ENCODE data around the gene EFHB.
"Not testable (repeated sequence)": the region's sequence is repeated elsewhere in the genome, so short reads cannot be mapped to it uniquely, and the experiment has no call there.

EFHB gene, protein sequence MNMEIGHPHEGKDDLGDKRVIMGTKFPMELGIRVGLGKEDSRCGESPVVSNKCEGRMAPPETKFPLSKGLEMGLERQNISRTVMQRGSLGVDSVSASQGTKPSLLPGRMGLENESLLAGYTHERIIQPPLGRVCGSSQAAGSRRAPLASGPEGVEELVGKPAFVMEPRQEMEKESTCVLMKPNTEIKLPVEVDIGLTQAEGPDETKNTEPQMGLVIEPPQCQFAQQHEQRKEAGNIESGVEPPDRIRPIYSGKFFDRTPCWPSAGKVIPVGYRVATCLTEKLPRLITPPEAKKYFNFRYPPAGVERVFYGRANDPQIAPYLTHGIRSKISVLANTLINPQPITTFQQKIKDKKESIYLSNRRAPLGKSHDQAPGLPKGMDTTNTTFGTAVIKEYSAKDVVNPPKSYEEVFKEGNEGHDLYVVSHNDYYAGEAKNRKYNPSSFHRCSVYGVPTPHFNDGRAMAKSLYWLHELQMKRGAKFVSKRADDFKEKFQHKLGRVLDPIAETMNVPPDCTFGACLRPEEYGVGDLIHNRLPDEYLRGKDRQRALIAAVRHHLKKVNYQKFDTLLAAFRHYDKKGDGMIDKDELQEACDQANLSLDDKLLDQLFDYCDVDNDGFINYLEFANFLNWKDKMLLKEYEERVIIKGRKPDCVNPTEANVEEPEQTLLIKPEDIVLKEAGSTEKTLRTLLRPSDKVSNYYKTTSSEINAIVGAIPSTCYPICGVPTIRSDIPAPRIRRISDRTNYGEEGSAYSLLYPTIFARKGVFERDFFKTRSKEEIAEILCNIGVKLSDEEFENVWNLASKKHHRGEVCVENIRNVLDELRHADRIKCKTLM

DNA sequence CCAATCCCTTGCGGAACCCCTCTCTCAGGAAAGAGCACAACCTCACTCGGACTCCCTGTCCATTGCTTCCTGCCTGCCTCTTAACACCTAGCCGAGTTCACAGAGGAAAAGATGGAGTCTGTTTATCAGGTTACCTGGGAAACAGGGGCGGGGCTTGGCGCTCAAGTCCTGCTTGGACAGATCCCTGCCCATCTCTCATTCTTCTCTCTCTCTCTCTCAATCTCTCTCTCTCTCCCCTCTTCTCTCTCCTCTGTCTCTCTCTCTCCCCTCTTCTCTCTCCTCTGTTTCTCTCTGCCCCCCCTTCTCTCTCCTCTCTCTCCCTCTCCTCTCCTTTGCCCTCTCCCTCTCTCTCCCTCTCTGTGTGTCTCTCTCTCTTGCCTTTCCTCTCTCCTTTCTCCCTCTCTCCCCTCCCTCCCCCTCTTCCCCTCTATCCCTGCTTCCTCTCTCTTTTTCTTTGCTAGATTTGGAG, at the start of gene EFHB:
Gene EFHB (minus strand): TSS at position 120 of the 469 bp plus-strand sequence. CDS start 199 bp downstream, outside the sequence.
- no peak for DNase-seq

DNA sequence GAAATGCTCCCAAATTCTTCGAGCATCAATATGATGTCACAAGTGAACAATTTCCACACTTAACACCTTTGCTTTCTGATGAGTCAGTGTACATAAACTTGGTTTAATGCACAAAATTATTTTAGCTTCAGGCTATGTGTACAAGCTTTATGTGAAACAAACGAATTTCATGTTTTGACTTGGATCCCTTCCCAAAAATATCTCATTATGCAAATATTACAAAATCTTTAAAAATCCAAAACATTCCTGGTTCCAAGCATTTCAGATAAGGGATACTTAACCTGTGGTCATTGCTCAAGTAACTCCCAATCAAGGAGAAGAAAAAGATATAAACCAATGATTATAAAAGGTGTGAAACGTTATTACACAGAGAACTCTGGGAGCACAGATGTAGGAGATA, 38.0 kb upstream of the EFHB start:
- no peak for DNase-seq

DNA sequence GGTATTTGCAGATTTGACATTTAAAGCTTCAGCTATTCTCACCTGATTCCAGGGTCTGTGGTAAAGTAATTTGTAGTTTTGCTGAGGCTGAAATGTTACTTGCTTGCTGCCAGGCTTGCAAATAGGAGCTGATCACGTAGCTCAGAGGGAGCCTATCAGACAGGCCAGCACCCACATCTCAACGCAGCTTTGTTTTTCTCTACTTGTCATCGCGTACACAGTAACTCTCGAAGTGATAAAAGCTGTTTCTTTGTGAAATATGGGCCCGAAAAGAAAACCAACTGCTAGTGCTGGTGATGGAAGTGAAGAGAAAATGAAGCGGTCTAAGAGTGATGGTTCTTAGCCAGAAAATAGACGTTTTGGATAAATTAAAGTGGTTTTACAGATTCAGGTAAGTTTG, 36.3 kb upstream of the EFHB start:
- DNase-seq = no peak

DNA sequence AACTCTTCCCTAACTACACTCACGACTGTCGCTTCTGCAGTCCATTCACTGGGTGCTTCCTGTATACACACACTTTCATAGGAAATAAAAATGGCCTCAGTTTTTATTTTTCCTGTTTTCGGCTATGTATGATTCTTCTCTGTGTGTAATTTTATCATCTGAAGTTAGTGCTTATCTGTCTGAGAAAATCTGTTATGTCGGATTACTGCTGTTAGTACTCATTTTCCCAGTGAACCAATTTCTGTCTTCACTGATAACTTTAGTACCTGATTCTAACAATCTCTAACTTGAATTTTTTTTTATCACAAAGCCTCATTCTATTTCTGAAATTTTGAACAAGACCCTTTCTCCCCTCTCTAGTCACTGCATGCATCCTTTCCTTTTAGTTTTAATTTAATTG, 33.8 kb upstream of the EFHB start:
- DNase-seq = no peak

DNA sequence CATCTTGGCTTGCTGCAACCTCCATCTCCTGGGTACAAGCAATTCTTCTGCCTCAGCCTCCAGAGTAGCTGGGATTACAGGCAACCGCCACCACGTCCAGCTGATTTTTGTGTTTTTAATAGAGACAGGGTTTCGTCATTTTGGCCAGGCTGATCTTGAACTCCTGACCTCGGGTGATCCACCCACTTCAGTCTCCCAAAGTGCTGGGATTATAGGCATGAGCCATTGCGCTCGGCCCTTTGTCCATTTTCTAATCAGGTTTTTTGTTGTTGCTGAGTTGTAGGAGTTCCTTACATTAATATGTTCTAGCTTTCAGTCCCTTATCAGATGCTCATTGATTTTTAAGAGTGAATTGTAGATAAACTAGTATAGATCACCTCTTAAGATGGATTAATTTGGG, 33.2 kb upstream of the EFHB start:
- no peak for DNase-seq

DNA sequence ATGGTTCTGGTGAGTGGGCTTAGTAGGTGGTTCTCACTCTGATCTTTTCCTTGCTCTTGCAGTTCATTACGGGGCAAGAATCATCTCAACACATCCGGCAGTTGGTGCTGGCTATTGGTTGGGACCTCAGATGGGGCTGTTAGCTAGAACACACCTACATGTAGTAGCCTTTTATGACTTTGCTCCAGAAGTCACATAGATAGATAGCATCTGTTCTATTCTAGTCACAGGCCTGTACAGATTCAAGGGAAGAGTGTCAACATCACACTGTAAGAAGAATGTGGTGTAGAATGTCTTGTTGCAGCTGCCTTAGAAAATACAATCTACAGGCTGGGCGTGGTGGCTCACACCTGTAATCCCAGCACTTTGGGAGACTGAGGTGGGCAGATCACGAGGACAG, 27.9 kb upstream of the EFHB start:
- DNase-seq = no peak

DNA sequence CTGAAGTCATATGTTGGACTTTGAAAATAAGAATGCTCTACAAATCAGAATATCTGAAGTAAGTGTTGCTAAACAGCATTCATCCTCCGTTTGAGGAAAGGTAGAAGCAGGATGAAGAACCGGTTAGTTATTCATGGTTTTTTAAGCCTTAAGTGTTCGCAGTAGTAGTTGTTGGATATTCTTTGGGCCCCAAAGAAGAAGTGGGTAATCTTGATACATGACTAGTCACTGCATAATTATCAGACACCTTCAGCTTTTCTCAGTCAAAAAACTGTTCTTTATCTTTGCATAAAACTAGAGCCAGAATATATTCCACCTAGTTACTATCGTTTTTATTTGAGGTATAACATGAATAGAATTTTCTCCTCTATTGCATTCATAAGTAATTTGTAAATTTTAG, 26.7 kb upstream of the EFHB start:
- DNase-seq = no peak

DNA sequence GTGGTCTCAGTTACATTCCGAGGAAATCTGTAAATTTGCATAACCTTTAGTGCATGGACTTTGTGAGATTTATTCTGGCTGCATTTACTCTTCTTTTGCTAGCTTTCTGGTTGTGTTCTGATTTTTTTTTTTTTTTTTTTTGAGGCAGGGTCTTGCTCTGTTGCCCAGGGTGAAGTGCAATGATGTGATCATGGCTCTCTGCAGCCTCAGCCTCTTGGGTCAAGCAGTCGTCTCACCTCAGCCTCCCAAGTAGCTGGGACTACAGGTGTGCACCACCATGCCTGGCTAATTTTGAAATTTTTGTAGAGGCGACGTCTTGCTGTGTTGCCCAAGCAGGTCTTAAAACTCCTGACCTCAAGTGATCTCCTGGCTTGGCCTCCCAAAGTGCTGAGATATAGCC, 25.5 kb upstream of the EFHB start:
- no peak for DNase-seq

DNA sequence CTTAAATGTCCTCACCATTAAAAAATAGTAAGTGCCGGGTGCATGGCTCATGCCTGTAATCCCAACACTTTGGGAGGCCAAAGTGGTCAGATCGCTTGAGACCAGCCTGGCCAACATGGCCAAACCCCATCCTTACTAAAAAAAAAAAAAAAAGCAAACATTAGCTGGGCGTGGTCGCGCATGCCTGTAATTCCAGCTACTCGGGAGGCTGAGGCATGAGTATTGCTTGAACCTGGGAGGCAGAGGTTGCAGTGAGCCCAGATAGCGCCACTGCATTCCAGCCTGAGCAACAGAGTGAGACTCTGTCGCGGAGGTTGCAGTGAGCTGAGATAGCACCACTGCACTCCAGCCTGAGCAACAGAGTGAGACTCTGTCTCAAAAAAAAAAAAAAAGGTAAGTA, 23.3 kb upstream of the EFHB start:
- DNase-seq = not testable (repeated sequence)

DNA sequence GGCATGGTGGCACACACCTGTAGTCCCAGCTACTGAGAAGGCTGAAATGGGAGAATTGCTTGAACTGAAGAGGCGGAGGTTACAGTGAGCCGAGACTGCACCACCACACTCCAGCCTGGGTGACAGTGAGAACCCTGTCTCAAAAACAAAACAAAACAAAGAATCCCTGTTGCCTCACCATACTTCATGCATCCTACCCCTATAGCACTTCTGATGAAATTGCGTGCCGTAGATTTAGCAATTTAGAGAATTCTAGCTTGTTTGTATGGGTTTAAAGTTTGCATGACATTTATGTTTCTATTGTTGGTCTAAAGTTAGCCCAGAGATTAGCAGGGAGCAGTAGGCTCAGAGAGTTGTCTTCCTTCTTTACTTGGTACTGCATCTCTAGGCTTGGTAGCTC, 20.7 kb upstream of the EFHB start:
- no peak for DNase-seq

DNA sequence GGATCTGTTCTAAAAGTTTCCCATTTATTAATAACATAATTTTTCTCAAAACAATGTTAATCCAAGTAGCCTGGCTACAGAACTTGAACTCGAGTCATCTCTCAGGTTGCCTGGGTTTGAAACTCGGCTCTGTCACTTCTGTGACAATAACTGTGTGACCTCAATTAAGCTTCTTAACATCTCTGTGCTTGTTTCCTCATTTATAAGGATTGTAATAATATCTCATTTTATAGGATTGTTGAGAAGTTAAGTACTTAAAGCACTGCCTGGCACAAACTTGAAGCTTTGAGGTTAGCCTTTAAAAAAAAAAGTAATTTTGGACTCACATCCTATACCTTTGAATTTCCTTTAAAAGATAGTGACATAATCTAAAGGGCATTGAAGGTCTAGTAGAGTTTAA, 16.3 kb upstream of the EFHB start:
- no peak for DNase-seq

DNA sequence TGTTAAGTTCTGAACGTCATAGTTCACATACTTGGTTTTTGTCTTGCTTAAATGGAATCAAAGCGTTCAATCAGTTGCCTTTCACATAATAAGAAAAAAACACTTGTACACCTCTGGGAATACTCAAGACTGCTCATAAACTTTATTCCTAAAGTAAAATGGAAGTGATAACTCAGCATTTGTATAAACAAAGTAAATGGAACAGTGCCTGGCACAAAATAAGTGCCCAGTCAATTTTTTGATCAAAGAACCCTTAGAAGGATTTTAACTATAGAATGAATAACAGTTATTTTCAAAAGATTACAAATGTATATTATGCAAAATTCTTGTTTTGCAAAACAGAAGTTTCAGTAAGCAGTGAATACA, 14.2 kb upstream of the EFHB start:
- no peak for DNase-seq

DNA sequence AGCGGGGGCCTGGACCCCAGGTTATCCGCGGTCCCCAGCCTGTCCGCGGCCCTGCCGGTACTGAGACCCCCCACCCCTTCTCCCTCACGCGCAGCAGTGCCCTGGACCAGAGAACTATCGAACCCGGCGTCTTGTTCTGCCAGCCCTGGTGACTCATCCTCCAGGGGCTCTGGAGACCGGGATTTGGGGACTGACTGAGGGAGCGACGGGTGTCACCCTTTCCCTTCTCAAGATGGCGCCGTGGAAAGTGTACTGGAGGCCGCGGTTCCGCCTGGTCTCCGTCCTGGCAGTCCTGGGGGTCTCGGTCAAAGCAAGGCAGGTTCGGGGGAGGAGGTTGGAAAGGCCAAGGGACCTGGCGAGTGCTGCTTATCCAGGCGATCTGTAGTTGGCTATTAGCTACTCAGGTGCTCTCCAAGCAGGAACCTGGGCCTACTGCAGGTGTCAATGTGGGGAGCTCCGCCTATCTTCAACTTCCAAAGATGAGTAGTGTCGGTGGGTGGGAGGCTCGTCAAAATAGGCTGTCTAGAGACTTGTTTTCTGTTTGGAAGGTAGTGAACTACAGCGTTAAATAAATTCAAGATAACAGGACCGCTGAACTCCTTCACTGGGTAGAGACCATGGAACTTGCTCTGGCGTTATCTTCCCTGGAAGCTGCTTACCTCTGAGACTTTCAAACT, 13.7 kb upstream of the EFHB start:
- no peak for DNase-seq

DNA sequence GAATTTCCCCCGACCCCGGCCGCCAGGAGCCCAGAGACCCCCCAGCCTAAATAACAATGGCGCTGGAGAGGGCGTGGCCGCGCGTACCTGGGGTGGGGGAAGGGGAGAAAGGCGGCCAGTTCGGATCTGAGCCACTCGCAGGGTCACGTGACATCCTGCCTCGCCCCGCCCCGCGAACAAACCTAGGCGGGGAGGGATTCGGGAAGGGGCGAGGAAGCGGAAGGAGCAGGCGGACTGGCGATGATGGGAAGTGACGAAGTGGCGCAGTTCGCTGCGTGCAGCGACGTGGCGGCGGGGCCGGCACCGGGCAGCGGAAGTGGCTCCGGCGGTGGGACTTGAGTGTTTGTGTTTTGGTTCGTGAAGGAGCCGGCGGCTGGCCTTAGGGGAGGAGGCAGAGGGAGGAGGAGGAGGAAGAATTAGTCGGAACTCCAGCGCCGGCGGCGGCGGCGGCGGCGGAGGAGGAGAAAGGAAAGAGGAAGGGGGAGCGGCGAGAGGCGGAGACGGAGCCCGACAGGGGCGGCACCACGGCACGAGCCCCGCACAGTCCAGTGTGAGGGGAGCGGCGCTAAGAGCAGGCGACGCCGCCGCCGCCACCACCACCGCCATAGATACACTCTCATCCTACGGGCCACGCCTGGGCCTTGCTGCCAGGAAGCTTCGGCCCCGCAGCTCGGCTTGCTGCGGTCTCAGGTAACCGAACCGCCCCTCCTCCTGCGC, 13.0 kb upstream of the EFHB start, which contains the start of gene RAB5A:
Gene RAB5A (plus strand): TSS at position 266 of the 717 bp plus-strand sequence. CDS start 3,802 bp downstream, outside the sequence.
- peak; percentile 81 for DNase-seq

DNA sequence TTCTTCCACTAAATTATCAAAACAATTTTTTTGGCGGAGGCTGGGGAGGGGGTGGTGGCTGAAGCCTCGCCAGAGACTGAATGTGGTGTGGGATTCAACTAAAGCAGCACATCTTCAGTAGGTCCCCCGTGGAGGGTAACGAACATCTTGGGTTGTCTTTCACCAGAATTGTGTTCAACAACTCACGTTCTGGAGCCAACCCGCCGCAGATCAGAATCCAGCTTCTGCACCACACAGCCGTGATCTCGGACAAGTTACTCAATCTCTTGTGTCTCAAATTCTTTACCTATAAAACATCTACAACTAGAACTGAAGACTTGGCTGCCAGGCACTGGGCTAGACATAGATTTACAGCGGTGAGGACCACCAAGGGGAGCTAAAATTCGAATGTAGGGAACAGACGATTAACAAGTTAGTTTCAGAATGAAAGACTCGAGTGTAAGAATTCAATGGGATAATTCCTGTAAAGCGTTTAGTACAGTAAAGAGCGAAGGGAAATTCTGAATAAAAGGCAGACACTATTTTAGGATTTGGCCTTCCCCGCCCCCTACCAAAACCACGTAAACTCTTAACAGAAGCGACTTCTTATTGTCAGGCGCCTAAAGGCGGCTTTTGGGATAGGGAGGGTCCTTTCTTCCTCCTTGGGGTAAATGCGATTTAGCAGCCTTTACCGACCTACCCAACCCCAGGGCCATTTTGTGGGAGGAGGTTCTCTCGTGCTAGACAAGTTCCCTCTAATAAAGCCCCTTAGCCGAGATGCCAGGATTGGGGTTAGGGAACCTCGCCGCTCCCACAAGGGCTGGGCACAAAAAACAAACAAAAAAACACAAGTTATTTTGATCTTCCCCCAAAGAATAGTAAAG, 12.2 kb upstream of the EFHB start:
- no peak for DNase-seq

DNA sequence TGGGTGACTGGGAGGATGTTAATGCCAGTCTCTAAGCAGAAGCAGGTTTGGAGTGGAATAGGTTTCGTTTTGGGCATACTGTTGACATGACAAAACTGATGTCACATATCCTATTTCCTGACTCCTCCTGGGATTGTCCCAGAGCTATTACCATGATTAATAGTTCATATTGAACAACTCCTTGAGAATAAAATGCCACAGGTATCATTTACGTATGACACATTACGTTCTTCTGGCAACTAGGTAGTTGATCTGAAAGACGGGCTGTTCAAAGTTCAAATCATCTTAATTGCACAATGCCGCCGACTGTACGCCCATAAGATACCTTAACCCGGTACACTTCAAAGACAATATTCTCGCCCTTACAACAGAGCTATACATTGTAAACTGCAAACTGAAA, 11.5 kb upstream of the EFHB start:
- DNase-seq = no peak

DNA sequence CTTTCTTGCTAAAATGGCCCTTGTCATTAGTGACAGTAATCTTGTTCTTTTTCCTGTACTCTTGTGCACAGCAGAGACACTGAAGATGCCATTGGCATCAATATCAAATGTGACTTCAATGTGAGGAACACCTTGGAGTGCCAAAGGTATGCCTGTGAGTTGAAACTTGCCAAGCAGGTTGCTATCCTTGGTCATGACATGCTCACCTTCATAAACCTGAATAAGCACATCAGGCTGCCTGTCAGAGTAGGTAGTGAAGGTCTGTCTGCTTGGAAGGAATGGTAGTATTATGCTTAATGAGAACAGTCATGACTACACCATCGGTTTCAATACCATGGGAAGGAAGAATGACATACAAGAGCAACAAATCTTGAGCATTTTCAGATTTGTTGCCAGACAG, 6.6 kb upstream of the EFHB start:
- DNase-seq = no peak

DNA sequence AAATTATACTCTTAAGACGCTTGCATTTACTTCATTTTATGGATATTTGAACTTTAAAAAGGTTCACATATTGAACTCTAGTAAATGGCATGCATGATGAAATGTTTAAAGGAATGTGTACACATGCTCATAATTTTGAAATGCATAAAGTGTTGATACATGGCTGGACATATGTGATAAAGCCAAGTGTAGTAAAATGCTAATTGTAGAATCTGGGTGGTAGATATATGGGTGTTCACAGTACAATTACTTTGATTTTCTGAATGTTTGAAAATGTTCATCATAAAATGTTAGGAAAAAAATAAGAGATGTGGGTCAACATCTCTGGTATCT, 4.2 kb upstream of the EFHB start:
- DNase-seq = no peak

DNA sequence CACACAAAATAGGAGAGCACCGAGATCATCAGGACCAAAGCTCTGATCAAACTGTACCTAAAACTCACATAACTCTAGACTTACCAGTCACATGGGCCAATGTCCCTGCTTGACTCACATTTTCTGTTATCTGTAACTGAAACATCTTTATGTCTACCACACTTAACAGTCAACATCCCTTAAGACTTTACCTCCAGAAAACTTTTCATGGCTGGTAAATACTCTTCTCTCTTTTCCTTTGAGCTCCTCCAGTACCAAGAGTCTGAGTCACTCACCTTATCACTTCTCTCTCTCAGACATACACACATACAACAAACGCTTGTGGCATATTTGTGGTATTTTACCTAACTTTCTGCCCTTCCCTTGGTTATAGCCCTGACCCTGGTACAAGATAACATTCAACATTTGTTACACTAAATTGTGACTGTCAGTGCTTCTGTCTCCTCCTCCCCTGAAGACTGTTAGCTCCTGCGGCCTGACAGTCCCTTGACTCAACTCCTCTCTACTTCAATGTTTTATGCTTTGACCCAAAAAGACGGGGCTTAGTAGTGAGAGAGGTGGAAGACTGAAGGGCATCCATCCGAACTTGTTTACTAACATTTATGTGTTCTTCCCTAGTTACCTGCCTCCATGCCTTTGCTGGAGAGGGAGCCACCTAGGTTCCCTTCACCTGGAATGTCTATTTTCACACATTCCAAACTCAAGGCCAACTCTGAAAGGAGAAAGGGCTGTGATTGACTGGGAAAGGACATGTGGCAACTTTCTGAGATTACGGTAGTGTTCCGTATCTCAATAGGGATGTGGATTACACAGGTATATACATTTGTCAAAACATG, 3.7 kb upstream of the EFHB start:
- no peak for DNase-seq

DNA sequence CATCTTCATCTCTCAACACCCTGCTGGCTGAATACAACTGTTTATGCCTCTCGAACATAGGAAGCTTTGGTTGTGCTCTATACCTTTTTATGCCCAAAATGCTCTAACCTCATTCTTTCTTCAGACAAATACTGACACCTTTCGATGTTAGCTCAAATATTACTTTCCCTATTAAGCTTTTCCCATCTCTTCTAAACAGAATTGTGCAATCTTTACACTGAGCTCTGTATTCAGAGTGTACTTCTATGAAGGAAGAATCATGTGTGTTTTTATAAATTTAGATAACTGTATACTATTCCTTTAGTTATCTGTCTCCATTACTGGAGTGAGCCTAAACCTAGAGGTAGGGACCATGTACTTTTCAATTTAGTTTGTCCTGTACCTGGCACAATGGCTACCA, 1.6 kb downstream of the EFHB start:
- DNase-seq = no peak

DNA sequence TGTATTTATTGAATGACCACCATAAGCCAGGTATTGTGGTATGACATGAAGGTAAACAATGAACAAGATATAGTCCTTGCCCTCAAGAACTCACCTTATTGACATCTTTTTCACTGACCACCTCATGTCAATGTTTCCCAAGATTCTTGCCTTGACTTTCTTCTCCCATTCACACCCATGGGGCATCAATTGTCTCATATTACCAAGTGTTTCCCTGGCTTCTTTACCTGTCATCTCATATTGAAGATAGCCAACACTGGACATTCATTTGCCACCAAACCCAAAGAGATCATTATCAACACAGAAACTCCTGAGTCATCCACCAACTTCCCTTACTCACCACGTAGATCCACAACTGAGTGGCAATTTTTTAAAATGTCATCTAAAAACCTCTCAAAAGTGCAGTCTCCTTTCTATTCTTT, 2.2 kb downstream of the EFHB start:
- DNase-seq = no peak
